IgD-negative memory B cell (primary cell): ENCODE measurements around the gene PCDHGA12. TPM values are rescaled to one million over a fixed set of nuclear protein-coding genes. Genes with fewer than 3 reads are reported as not detected.
"Not testable (repeated sequence)": the region's sequence is repeated elsewhere in the genome, so short reads cannot be mapped to it uniquely, and the experiment has no call there.

Experiments used
- H3K27ac Mint-ChIP-seq, 3 donors: one replicate each; pipeline ENCODE4 v1.8.0; 2020 to 2022; ENCODE audit warnings: mild to moderate bottlenecking in 3 of 3, mixed read lengths in 3 of 3, moderate library complexity in 1 of 3
- H3K27me3 Mint-ChIP-seq: one replicate; pipeline ENCODE4 v1.8.0; 2021; ENCODE audit warnings: mixed read lengths
- H3K36me3 Mint-ChIP-seq: one replicate; pipeline ENCODE4 v1.8.0; 2020; ENCODE audit warnings: mild to moderate bottlenecking, mixed read lengths
- H3K4me1 Mint-ChIP-seq, 3 donors: one replicate each; pipeline ENCODE4 v1.8.0; 2020 to 2022; ENCODE audit warnings: mixed read lengths in 3 of 3, mild to moderate bottlenecking in 1 of 3
- H3K4me3 Mint-ChIP-seq, 4 donors: one replicate each; pipeline ENCODE4 v1.8.0; 2020 to 2022; ENCODE audit warnings: mild to moderate bottlenecking in 4 of 4, mixed read lengths in 4 of 4, moderate library complexity in 3 of 4
- H3K9me3 Mint-ChIP-seq, 3 donors: one replicate each; pipeline ENCODE4 v1.8.0; 2020 to 2021; ENCODE audit warnings: mixed read lengths in 3 of 3, mild to moderate bottlenecking in 1 of 3
- polyA plus RNA-seq: library from polyadenylated mRNA; unstranded; fragments of 300-500 nt; fragmentation: Illumina TruSeq; gene quantifications from one replicate; pipeline ENCODE4 v1.2.3, GENCODE V29; 2021

PCDHGA12 gene
- polyA plus RNA-seq, 1 donor from 2014 or later: 0.59 TPM

- Mint-ChIP-seq H3K4me1 (peaks cover 16 to 36% (median 20%) of the 10 kb centered on the region in 3 donors), H3K4me3 (peak within 1 kb of the TSS; percentile 78 to 93 (median 81)), H3K27ac (peak within 1 kb of the TSS; percentile 73 to 93 (median 83)), H3K27me3 (peaks cover 56% of the 10 kb centered on the region), H3K9me3 (peaks cover 15 to 43% (median 23%) of the 10 kb centered on the region in 3 donors)
- H3K36me3 Mint-ChIP-seq: not testable (repeated sequence)
These were observed 12.7 kb upstream of the PCDHGA12 start, which contains the start of gene PCDHGB7 for GRCh38 chr5:141417494-141418172. TSS of gene PCDHGB7 (plus strand) at chr5:141417677. CDS start at chr5:141417860, 183 bp downstream.

GRCh38 chr5:141419074-141419880 is 11.0 kb upstream of the PCDHGA12 start:
- Mint-ChIP-seq H3K27me3 (peaks cover 43% of the 10 kb centered on the region), H3K27ac (peak overlapping the region; percentile 28 to 81 (median 73)), H3K9me3 (peaks cover 17 to 42% (median 27%) of the 10 kb centered on the region in 3 donors), H3K4me3 (peak overlapping the region in 1 of 4 donors; percentile 79), H3K36me3 (peaks cover 2% of the 10 kb centered on the region), H3K4me1 (peaks cover 12 to 29% (median 14%) of the 10 kb centered on the region in 3 donors)

GRCh38 chr5:141420855-141421488 is 9.3 kb upstream of the PCDHGA12 start, which contains the start of gene PCDHGA11:
TSS of gene PCDHGA11 (plus strand) at chr5:141421051. CDS start at chr5:141421228, 177 bp downstream.
- Mint-ChIP-seq H3K9me3 (peaks cover 14 to 39% (median 27%) of the 10 kb centered on the region in 3 donors), H3K4me1 (peaks cover 8 to 22% (median 8%) of the 10 kb centered on the region in 3 donors), H3K36me3 (peaks cover 2% of the 10 kb centered on the region), H3K27ac (peak within 1 kb of the TSS; percentile 88 to 94 (median 90)), H3K4me3 (peak within 1 kb of the TSS; percentile 84 to 94 (median 92)), H3K27me3 (peaks cover 37% of the 10 kb centered on the region)

GRCh38 chr5:141421489-141421855 is 8.8 kb upstream of the PCDHGA12 start:
- Mint-ChIP-seq H3K9me3 (peaks cover 14 to 36% (median 27%) of the 10 kb centered on the region in 3 donors), H3K27me3 (peaks cover 34% of the 10 kb centered on the region), H3K4me3 (peak overlapping the region; percentile 84 to 94 (median 92)), H3K4me1 (peaks cover 8 to 22% (median 8%) of the 10 kb centered on the region in 3 donors), H3K36me3 (peaks cover 2% of the 10 kb centered on the region), H3K27ac (peak overlapping the region; percentile 83 to 94 (median 88))

GRCh38 chr5:141422742-141423291 is 7.5 kb upstream of the PCDHGA12 start:
- peak overlapping the region in 2 of 3 donors; percentile 88 to 90 for H3K27ac Mint-ChIP-seq
- H3K4me3 Mint-ChIP-seq: peak overlapping the region in 1 of 4 donors; percentile 90
- peaks cover 14 to 39% (median 27%) of the 10 kb centered on the region in 3 donors for H3K9me3 Mint-ChIP-seq
- peaks cover 2% of the 10 kb centered on the region for H3K36me3 Mint-ChIP-seq
- peaks cover 31% of the 10 kb centered on the region for H3K27me3 Mint-ChIP-seq
- peaks cover 7 to 21% (median 7%) of the 10 kb centered on the region in 3 donors for H3K4me1 Mint-ChIP-seq

- Mint-ChIP-seq H3K4me3 (no peak overlapping the region), H3K4me1 (peaks cover 1 to 10% (median 3%) of the 10 kb centered on the region in 3 donors), H3K27me3 (peaks cover 17% of the 10 kb centered on the region), H3K27ac (peak overlapping the region in 2 of 3 donors; percentile 23 to 78), H3K36me3 (no peaks in the 10 kb centered on the region), H3K9me3 (peaks cover 5 to 29% (median 11%) of the 10 kb centered on the region in 3 donors)
These were observed 2.4 kb upstream of the PCDHGA12 start for GRCh38 chr5:141427783-141428426.

GRCh38 chr5:141431286-141431685 is 979 bp downstream of the PCDHGA12 start:
- Mint-ChIP-seq H3K9me3 (peaks cover 7 to 24% (median 16%) of the 10 kb centered on the region in 3 donors), H3K27me3 (peaks cover 14% of the 10 kb centered on the region), H3K36me3 (peaks cover 2% of the 10 kb centered on the region)

GRCh38 chr5:141432308-141432707 is 2.0 kb downstream of the PCDHGA12 start:
- H3K4me1 Mint-ChIP-seq: not testable (repeated sequence)
- peaks cover 7 to 19% (median 16%) of the 10 kb centered on the region in 3 donors for H3K9me3 Mint-ChIP-seq

More at GRCh38 chr5:141431286-141431685, 979 bp downstream of the PCDHGA12 start:
- Mint-ChIP-seq H3K4me1 (peaks cover 2 to 10% (median 3%) of the 10 kb centered on the region in 3 donors), H3K27ac (peak overlapping the region; percentile 35 to 94 (median 87)), H3K4me3 (peak overlapping the region; percentile 88 to 97 (median 93))

GRCh38 chr5:141432726-141433125 is 2.4 kb downstream of the PCDHGA12 start:
- not testable (repeated sequence) for H3K4me1 Mint-ChIP-seq, H3K36me3 Mint-ChIP-seq
- peak overlapping the region in 1 of 3 donors; percentile 45 for H3K27ac Mint-ChIP-seq
- H3K27me3 Mint-ChIP-seq: peaks cover 14% of the 10 kb centered on the region
- peaks cover 7 to 20% (median 16%) of the 10 kb centered on the region in 3 donors for H3K9me3 Mint-ChIP-seq
- H3K4me3 Mint-ChIP-seq: peak overlapping the region in 2 of 4 donors; percentile 32 to 63

More at GRCh38 chr5:141432308-141432707, 2.0 kb downstream of the PCDHGA12 start:
- H3K27ac Mint-ChIP-seq: peak overlapping the region in 2 of 3 donors; percentile 53 to 94
- not testable (repeated sequence) for H3K36me3 Mint-ChIP-seq
- peak overlapping the region in 3 of 4 donors; percentile 57 to 97 (median 91) for H3K4me3 Mint-ChIP-seq
- H3K27me3 Mint-ChIP-seq: peaks cover 14% of the 10 kb centered on the region

GRCh38 chr5:141434006-141434405 is 3.7 kb downstream of the PCDHGA12 start:
- peaks cover 7 to 19% (median 13%) of the 10 kb centered on the region in 3 donors for H3K9me3 Mint-ChIP-seq
- H3K36me3 Mint-ChIP-seq: peaks cover 2% of the 10 kb centered on the region
- peaks cover 2 to 10% (median 3%) of the 10 kb centered on the region in 3 donors for H3K4me1 Mint-ChIP-seq
- peak overlapping the region in 1 of 3 donors; percentile 40 for H3K27ac Mint-ChIP-seq
- H3K4me3 Mint-ChIP-seq: no peak overlapping the region
- peaks cover 10% of the 10 kb centered on the region for H3K27me3 Mint-ChIP-seq

- no peak overlapping the region for H3K4me3 Mint-ChIP-seq
- peaks cover 2% of the 10 kb centered on the region for H3K36me3 Mint-ChIP-seq
- no peak overlapping the region for H3K27ac Mint-ChIP-seq
- peaks cover 5% of the 10 kb centered on the region for H3K27me3 Mint-ChIP-seq
- peaks cover 8 to 9% (median 8%) of the 10 kb centered on the region in 3 donors for H3K9me3 Mint-ChIP-seq
- H3K4me1 Mint-ChIP-seq: peaks cover 0 to 2% (median 0%) of the 10 kb centered on the region in 3 donors
These were observed 6.9 kb downstream of the PCDHGA12 start for GRCh38 chr5:141437221-141437620.

- H3K4me3 Mint-ChIP-seq: no peak overlapping the region
- H3K9me3 Mint-ChIP-seq: peaks cover 0 to 6% (median 2%) of the 10 kb centered on the region in 3 donors
- H3K4me1 Mint-ChIP-seq: peaks cover 3 to 5% (median 3%) of the 10 kb centered on the region in 3 donors
- H3K27ac Mint-ChIP-seq: peak overlapping the region in 1 of 3 donors; percentile 17
- no peaks in the 10 kb centered on the region for H3K36me3 Mint-ChIP-seq
- peaks cover 2% of the 10 kb centered on the region for H3K27me3 Mint-ChIP-seq
These were observed 9.3 kb downstream of the PCDHGA12 start for GRCh38 chr5:141439411-141440141.

GRCh38 chr5:141440341-141440740 is 10.0 kb downstream of the PCDHGA12 start:
- peak overlapping the region in 1 of 3 donors; percentile 17 for H3K27ac Mint-ChIP-seq
- H3K36me3 Mint-ChIP-seq: no peaks in the 10 kb centered on the region
- H3K4me1 Mint-ChIP-seq: peaks cover 3 to 5% (median 3%) of the 10 kb centered on the region in 3 donors
- peaks cover 2% of the 10 kb centered on the region for H3K27me3 Mint-ChIP-seq
- no peak overlapping the region for H3K4me3 Mint-ChIP-seq
- H3K9me3 Mint-ChIP-seq: peaks cover 0 to 5% (median 2%) of the 10 kb centered on the region in 3 donors
